CD4-positive, alpha-beta T cell treated with Interleukin-15 for 4 hours (primary cell): Measurements from ENCODE around the gene WDR48.
A peak's percentile ranks its signal among the peaks of the same experiment; 100 is the strongest.

ENCODE experiments used
- DNase-seq: peaks from one replicate; pipeline ENCODE4 v3.0.0-alpha.2; 2020; ENCODE audit warnings: low spot score

Gene WDR48

GRCh38 chr3:39124876-39125840 lies 73.3 kb downstream of the WDR48 start:
- no peak for DNase-seq

GRCh38 chr3:39125841-39126500 lies 74.2 kb downstream of the WDR48 start:
- DNase-seq = no peak

GRCh38 chr3:39126532-39127071 lies 74.8 kb downstream of the WDR48 start:
- peak; percentile 45 for DNase-seq

- DNase-seq = no peak
These were observed 75.6 kb downstream of the WDR48 start for GRCh38 chr3:39127269-39127907.

GRCh38 chr3:39127908-39128304 lies 76.1 kb downstream of the WDR48 start:
- no peak for DNase-seq

- no peak for DNase-seq
These were observed 77.1 kb downstream of the WDR48 start for GRCh38 chr3:39128951-39129350.

GRCh38 chr3:39130026-39130425 lies 78.2 kb downstream of the WDR48 start:
- no peak for DNase-seq

GRCh38 chr3:39130693-39131265 lies 79.0 kb downstream of the WDR48 start:
- no peak for DNase-seq

GRCh38 chr3:39132096-39133092 lies 80.6 kb downstream of the WDR48 start:
- no peak for DNase-seq

- DNase-seq = no peak
These were observed 81.3 kb downstream of the WDR48 start for GRCh38 chr3:39133093-39133490.

GRCh38 chr3:39133822-39134221 lies 82.0 kb downstream of the WDR48 start:
- no peak for DNase-seq

- DNase-seq = no peak
These were observed 82.5 kb downstream of the WDR48 start for GRCh38 chr3:39134305-39134704.

GRCh38 chr3:39135170-39135805 lies 83.5 kb downstream of the WDR48 start:
- DNase-seq = no peak

- no peak for DNase-seq
These were observed 85.0 kb downstream of the WDR48 start for GRCh38 chr3:39136533-39137434.

- no peak for DNase-seq
These were observed 85.7 kb downstream of the WDR48 start for GRCh38 chr3:39137435-39137936.

- DNase-seq = no peak
These were observed 86.4 kb downstream of the WDR48 start for GRCh38 chr3:39137991-39138803.

GRCh38 chr3:39138804-39139415 lies 87.1 kb downstream of the WDR48 start:
- no peak for DNase-seq

- no peak for DNase-seq
These were observed 87.6 kb downstream of the WDR48 start for GRCh38 chr3:39139442-39139841.
